IMR-90 (cell line): ENCODE data around the gene RTF1. TPM values are rescaled to one million over a fixed set of nuclear protein-coding genes. Genes with fewer than 3 reads are reported as not detected.

ENCODE experiments used
- ATAC-seq: fragments of 200-7000 bp; cut with Tn5 transposase; 2 replicates; pipeline ENCODE4 v1.9.1; 2020; ENCODE audit warnings: low read depth, mild to moderate bottlenecking, moderate library complexity
- BruUV-seq: library from RNA; stranded (reverse); fragments of 400-500 nt; replicated peaks from 2 replicates; lab custom pipeline; 2021; lab: Mats Ljungman, UMichigan
- CTCF ChIA-PET: fragments of 300-600 bp; formaldehyde crosslinking; extraction: SDS; loops from one replicate; lab custom pipeline; 2021; ENCODE audit warnings: antibody characterized with exemption; lab: Yijun Ruan, JAX
- POLR2A ChIA-PET: fragments of 300-600 bp; sonication (Branson Sonifier 250); formaldehyde crosslinking; loops from one replicate; lab custom pipeline; 2022; ENCODE audit warnings: antibody characterized with exemption; ENCODE audit not compliant: unreplicated experiment; lab: Charles Lee
- DNase-seq: peaks from one replicate; pipeline ENCODE4 v3.0.0; 2013
- H2AFZ ChIP-seq: replicated peaks from 2 replicates; pipeline ENCODE3; 2013; ENCODE audit warnings: low read length, mild to moderate bottlenecking; ENCODE audit not compliant: poor library complexity
- H2AK5ac ChIP-seq: 2 replicates; pipeline ENCODE4 v1.6.1; 2013; ENCODE audit warnings: low read depth, low read length, inconsistent platforms
- H2AK9ac ChIP-seq: replicated peaks from 2 replicates; pipeline ENCODE3; 2013; ENCODE audit warnings: mild to moderate bottlenecking, low read depth, low read length, moderate library complexity; ENCODE audit not compliant: poor library complexity
- H2BK120ac ChIP-seq: 2 replicates; pipeline ENCODE4 v1.6.1; 2013; ENCODE audit warnings: low read depth, low read length, inconsistent platforms
- H2BK15ac ChIP-seq: 3 replicates; pipeline ENCODE4 v1.6.1; 2013; ENCODE audit warnings: low read depth, low read length, inconsistent platforms
- H2BK20ac ChIP-seq: 2 replicates; pipeline ENCODE4 v1.6.1; 2013; ENCODE audit warnings: low read depth, mild to moderate bottlenecking, inconsistent platforms, low read length, moderate library complexity
- H2BK5ac ChIP-seq: 2 replicates; pipeline ENCODE4 v1.6.1; 2013; ENCODE audit warnings: mild to moderate bottlenecking, low read depth, low read length, inconsistent platforms; ENCODE audit not compliant: poor library complexity, severe bottlenecking
- H3K14ac ChIP-seq: replicated peaks from 2 replicates; pipeline ENCODE4 v1.6.1; 2013; ENCODE audit warnings: low read depth, low read length, inconsistent platforms
- H3K18ac ChIP-seq: 2 replicates; pipeline ENCODE4 v1.6.1; 2013; ENCODE audit warnings: low read depth, low read length, control low read depth
- H3K23ac ChIP-seq: 2 replicates; pipeline ENCODE4 v1.6.1; 2013; ENCODE audit warnings: low read depth, low read length, inconsistent platforms
- H3K27ac ChIP-seq: 2 replicates; pipeline ENCODE4 v1.5.1; 2013; ENCODE audit warnings: mild to moderate bottlenecking, control low read depth, low read length; ENCODE audit not compliant: insufficient read depth
- H3K27me3 ChIP-seq: 2 replicates; pipeline ENCODE4 v1.6.1; 2013; ENCODE audit warnings: low read length; ENCODE audit not compliant: control insufficient read depth, insufficient read depth
- H3K36me3 ChIP-seq: 2 replicates; pipeline ENCODE4 v1.6.1; 2013; ENCODE audit warnings: low read length, mixed read lengths; ENCODE audit not compliant: control insufficient read depth, insufficient read depth
- H3K4ac ChIP-seq: 2 replicates; pipeline ENCODE4 v1.6.1; 2013; ENCODE audit warnings: low read depth, low read length, inconsistent platforms
- H3K4me1 ChIP-seq: 2 replicates; pipeline ENCODE4 v1.6.1; 2013; ENCODE audit warnings: low read length, mixed read lengths; ENCODE audit not compliant: control insufficient read depth, insufficient read depth
- H3K4me2 ChIP-seq: 2 replicates; pipeline ENCODE4 v1.6.1; 2013; ENCODE audit warnings: low read depth, mild to moderate bottlenecking, control low read depth, low read length, moderate library complexity
- H3K4me3 ChIP-seq: 2 replicates; pipeline ENCODE4 v1.5.1; 2013; ENCODE audit warnings: low read depth, mild to moderate bottlenecking, control low read depth, low read length, moderate library complexity; ENCODE audit not compliant: insufficient read depth
- H3K56ac ChIP-seq: 2 replicates; pipeline ENCODE4 v1.6.1; 2013; ENCODE audit warnings: low read length, inconsistent platforms; ENCODE audit not compliant: insufficient read depth; ENCODE audit errors: extremely low read depth
- H3K79me1 ChIP-seq, 2 experiments: 2 replicates each; pipeline ENCODE4 v1.6.1; 2013; ENCODE audit warnings: low read length in 2 of 2, inconsistent platforms in 1 of 2, low read depth in 1 of 2
- H3K9ac ChIP-seq: 2 replicates; pipeline ENCODE4 v1.6.1; 2013; ENCODE audit warnings: low read depth, low read length, control low read depth
- H3K9me1 ChIP-seq: 2 replicates; pipeline ENCODE4 v1.6.1; 2013; ENCODE audit warnings: low read length, inconsistent platforms; ENCODE audit not compliant: insufficient read depth
- H3K9me3 ChIP-seq: 2 replicates; pipeline ENCODE4 v1.6.1; 2013; ENCODE audit warnings: low read length; ENCODE audit not compliant: control insufficient read depth, insufficient read depth
- H4K20me1 ChIP-seq: 2 replicates; pipeline ENCODE4 v1.6.1; 2013; ENCODE audit warnings: low read length, inconsistent platforms; ENCODE audit not compliant: insufficient read depth
- H4K5ac ChIP-seq: 2 replicates; pipeline ENCODE4 v1.6.1; 2013; ENCODE audit warnings: mild to moderate bottlenecking, low read depth, low read length, control low read depth
- H4K8ac ChIP-seq, 2 experiments: 2 replicates each; pipeline ENCODE4 v1.6.1; 2013; ENCODE audit warnings: low read depth in 2 of 2, low read length in 2 of 2, control low read depth in 1 of 2, inconsistent platforms in 1 of 2
- H4K91ac ChIP-seq: 2 replicates; pipeline ENCODE4 v1.6.1; 2013; ENCODE audit warnings: low read depth, low read length, inconsistent platforms; ENCODE audit not compliant: insufficient read depth
- BHLHE40 ChIP-seq: fragments of 150-350 bp; IDR thresholded peaks from 2 replicates; pipeline ENCODE4 v1.6.1; 2016; ENCODE audit warnings: mild to moderate bottlenecking, low read depth, low read length
- CEBPB ChIP-seq: IDR thresholded peaks from 2 replicates; pipeline ENCODE4 v1.6.1; 2012; ENCODE audit warnings: low read depth, low read length, improper control_type of control experiment
- CHD1 ChIP-seq: IDR thresholded peaks from 2 replicates; pipeline ENCODE4 v1.6.1; 2012; ENCODE audit warnings: low read depth, low read length, improper control_type of control experiment
- MAFK ChIP-seq: IDR thresholded peaks from 2 replicates; pipeline ENCODE4 v1.6.1; 2012; ENCODE audit warnings: low read depth, low read length, improper control_type of control experiment
- MAZ ChIP-seq: IDR thresholded peaks from 2 replicates; pipeline ENCODE4 v1.6.1; 2012; ENCODE audit warnings: low read depth, mild to moderate bottlenecking, low read length, improper control_type of control experiment, moderate library complexity, borderline replicate concordance
- MXI1 ChIP-seq: IDR thresholded peaks from 2 replicates; pipeline ENCODE4 v1.6.1; 2012; ENCODE audit warnings: low read depth, mild to moderate bottlenecking, low read length, moderate library complexity, borderline replicate concordance
- NFE2L2 ChIP-seq: fragments of 150-350 bp; IDR thresholded peaks from 2 replicates; pipeline ENCODE4 v1.6.1; 2016; ENCODE audit warnings: low read depth, mild to moderate bottlenecking, low read length
- POLR2A ChIP-seq: IDR thresholded peaks from 2 replicates; pipeline ENCODE4 v1.6.1; 2012; ENCODE audit warnings: mild to moderate bottlenecking, low read depth, low read length
- RAD21 ChIP-seq: IDR thresholded peaks from 2 replicates; pipeline ENCODE4 v1.6.1; 2012; ENCODE audit warnings: low read length, improper control_type of control experiment
- RCOR1 ChIP-seq: IDR thresholded peaks from 2 replicates; pipeline ENCODE4 v1.6.1; 2012; ENCODE audit warnings: mild to moderate bottlenecking, low read length, improper control_type of control experiment; ENCODE audit not compliant: insufficient replicate concordance
- RFX5 ChIP-seq: IDR thresholded peaks from 2 replicates; pipeline ENCODE4 v1.8.0; 2012; ENCODE audit warnings: low read depth, mild to moderate bottlenecking, low read length, moderate library complexity
- SMC3 ChIP-seq: fragments of 150-350 bp; IDR thresholded peaks from 2 replicates; pipeline ENCODE4 v1.6.1; 2016; ENCODE audit warnings: low read depth, mild to moderate bottlenecking, antibody characterized with exemption, low read length, moderate library complexity
- WGBS, 2 experiments: methylation state at CpG; one replicate each; pipeline versions ENCODE4 v1.1.5 to v1.1.7; 2013; ENCODE audit warnings: missing lambda C conversion rate in 2 of 2; ENCODE audit not compliant: insufficient read length in 1 of 2; ENCODE audit errors: extremely low coverage in 2 of 2; 5-methylcytosine and 5-hydroxymethylcytosine counted together
- dilution Hi-C: fragments of 300-500 bp; cut with HindIII; formaldehyde crosslinking; loops from one replicate; pipeline ENCODE4 v1.14.3; 2018; ENCODE audit warnings: low sequenced_read_pairs; ENCODE audit not compliant: unreplicated experiment
- in situ Hi-C: fragments of 300-500 bp; cut with MboI; formaldehyde crosslinking; loops from 3 replicates; pipeline ENCODE4 v1.14.3; 2019; ENCODE audit warnings: low sequenced_read_pairs, inconsistent platforms, mixed read lengths
- intact Hi-C: fragments of 100-400 bp; cut with micrococcal nuclease; formaldehyde crosslinking; loops from 2 replicates; pipeline ENCODE4 v1.10.0; 2022
- polyA plus RNA-seq, 3 experiments: library from polyadenylated mRNA; depleted of rRNA; stranded (reverse); fragments of >200 nt; gene quantifications; 2 replicates each; pipeline ENCODE4 v1.2.3, GENCODE V29; 2012; ENCODE audit warnings: low replicate concordance in 1 of 3
- total RNA-seq: library from RNA; depleted of rRNA; stranded (reverse); fragments of >200 nt; gene quantifications from 2 replicates; pipeline ENCODE4 v1.2.3, GENCODE V29; 2012
- TF ChIP-seq, protein P1 (sequence below): fragments of 150-350 bp; IDR thresholded peaks from 2 replicates; pipeline ENCODE4 v1.6.1; 2017; ENCODE audit warnings: mild to moderate bottlenecking, antibody characterized with exemption, low read length, low read depth
- TF ChIP-seq, protein P2 (sequence below): fragments of 150-350 bp; IDR thresholded peaks from 2 replicates; pipeline ENCODE4 v1.6.1; 2016; ENCODE audit warnings: low read depth, mild to moderate bottlenecking, low read length, moderate library complexity, borderline replicate concordance
- TF ChIP-seq, protein P3 (sequence below): conservative IDR thresholded peaks from 2 replicates; pipeline ENCODE4 v1.5.1; 2012; ENCODE audit warnings: mild to moderate bottlenecking, low read depth, low read length, improper control_type of control experiment

Gene RTF1
- total and polyA plus RNA-seq, 2 of the 4 experiments (the other 2 are of a cell fraction) = 15.1 to 24.3 TPM

DNA sequence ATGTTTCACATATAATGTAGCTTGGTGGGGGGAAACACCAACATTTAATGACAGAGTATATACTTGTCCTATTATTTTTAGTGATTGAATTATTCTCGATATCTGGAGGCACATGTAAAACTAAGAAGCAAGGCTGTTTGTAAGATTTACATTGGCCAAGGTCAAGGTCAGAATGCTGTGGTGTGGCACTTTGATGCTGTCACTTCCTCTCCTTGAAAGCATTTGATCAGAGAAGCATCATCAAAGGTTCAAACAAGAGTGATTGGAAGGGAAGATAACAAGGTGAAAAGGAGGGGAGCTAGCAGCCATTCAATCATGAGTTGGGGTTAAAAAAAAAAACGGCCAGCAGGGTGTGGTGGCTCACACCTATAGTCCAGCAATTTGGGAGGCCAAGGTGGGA is 26.4 kb downstream of the RTF1 start:
- Histone ChIP-seq H3K14ac (no peak overlapping the region), H2BK5ac (no peak overlapping the region), H3K36me3 (peaks cover 20% of the 10 kb centered on the region), H3K23ac (no peak overlapping the region), H2BK120ac (no peak overlapping the region), H4K20me1 (no peaks in the 10 kb centered on the region), H3K27ac (no peak overlapping the region), H3K18ac (no peak overlapping the region), H4K91ac (no peak overlapping the region), H4K8ac (no peak overlapping the region), H3K9me1 (no peaks in the 10 kb centered on the region; the same call in 1 of the 2 replicates), H2AK5ac (no peak overlapping the region), H3K79me1 (peaks cover 15 to 46% of the 10 kb centered on the region in 2 experiments), H3K56ac (no peak overlapping the region), H3K4me1 (no peaks in the 10 kb centered on the region), H3K9ac (no peak overlapping the region), H3K4me2 (no peak overlapping the region), H3K27me3 (no peaks in the 10 kb centered on the region), H2AFZ (no peak overlapping the region), H2BK15ac (no peak overlapping the region), H3K4ac (no peak overlapping the region), H2AK9ac (no peak overlapping the region), H3K9me3 (no peaks in the 10 kb centered on the region), H4K5ac (no peak overlapping the region), H3K4me3 (no peak overlapping the region), H2BK20ac (no peak overlapping the region)
- TF ChIP-seq CEBPB (no peak), RAD21 (no peak), RFX5 (no peak), POLR2A (no peak), NFE2L2 (no peak), MXI1 (no peak), CHD1 (no peak), SMC3 (no peak), BHLHE40 (no peak), RCOR1 (no peak), MAFK (no peak), MAZ (no peak)
- TF ChIP-seq, protein P1, sequence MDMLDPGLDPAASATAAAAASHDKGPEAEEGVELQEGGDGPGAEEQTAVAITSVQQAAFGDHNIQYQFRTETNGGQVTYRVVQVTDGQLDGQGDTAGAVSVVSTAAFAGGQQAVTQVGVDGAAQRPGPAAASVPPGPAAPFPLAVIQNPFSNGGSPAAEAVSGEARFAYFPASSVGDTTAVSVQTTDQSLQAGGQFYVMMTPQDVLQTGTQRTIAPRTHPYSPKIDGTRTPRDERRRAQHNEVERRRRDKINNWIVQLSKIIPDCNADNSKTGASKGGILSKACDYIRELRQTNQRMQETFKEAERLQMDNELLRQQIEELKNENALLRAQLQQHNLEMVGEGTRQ = no peak
- TF ChIP-seq, protein P2, sequence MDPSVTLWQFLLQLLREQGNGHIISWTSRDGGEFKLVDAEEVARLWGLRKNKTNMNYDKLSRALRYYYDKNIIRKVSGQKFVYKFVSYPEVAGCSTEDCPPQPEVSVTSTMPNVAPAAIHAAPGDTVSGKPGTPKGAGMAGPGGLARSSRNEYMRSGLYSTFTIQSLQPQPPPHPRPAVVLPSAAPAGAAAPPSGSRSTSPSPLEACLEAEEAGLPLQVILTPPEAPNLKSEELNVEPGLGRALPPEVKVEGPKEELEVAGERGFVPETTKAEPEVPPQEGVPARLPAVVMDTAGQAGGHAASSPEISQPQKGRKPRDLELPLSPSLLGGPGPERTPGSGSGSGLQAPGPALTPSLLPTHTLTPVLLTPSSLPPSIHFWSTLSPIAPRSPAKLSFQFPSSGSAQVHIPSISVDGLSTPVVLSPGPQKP = no peak
- TF ChIP-seq, protein P3, sequence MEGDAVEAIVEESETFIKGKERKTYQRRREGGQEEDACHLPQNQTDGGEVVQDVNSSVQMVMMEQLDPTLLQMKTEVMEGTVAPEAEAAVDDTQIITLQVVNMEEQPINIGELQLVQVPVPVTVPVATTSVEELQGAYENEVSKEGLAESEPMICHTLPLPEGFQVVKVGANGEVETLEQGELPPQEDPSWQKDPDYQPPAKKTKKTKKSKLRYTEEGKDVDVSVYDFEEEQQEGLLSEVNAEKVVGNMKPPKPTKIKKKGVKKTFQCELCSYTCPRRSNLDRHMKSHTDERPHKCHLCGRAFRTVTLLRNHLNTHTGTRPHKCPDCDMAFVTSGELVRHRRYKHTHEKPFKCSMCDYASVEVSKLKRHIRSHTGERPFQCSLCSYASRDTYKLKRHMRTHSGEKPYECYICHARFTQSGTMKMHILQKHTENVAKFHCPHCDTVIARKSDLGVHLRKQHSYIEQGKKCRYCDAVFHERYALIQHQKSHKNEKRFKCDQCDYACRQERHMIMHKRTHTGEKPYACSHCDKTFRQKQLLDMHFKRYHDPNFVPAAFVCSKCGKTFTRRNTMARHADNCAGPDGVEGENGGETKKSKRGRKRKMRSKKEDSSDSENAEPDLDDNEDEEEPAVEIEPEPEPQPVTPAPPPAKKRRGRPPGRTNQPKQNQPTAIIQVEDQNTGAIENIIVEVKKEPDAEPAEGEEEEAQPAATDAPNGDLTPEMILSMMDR = no peak
- no CpG with 5 or more reads among the region's 2 CpGs for WGBS, 2 experiments
- dilution Hi-C loops (no loop called here), intact Hi-C loops (no loop called here), in situ Hi-C loops (no loop called here)
- ChIA-PET CTCF (no interaction called here), POLR2A (interaction anchor here (0.6 kb wide), 1 partner anchor 137 kb away, joined by 3 read pairs; no protein-coding TSS in a partner anchor)
- DNase-seq (no peak), ATAC-seq (no peak)
- BruUV-seq = no TSS peak
